ENCODE results near the gene STPG1.

GRCh38 chr1:24317956-24318614 is 95.5 kb downstream of the STPG1 start:
- TF ChIP-seq POLR2A (IDR thresholded peaks at IDR 0.05), result no peak
- no peak for TF ChIP-seq CTCF (IDR thresholded peaks at IDR 0.05)
